NCI-H2029 (cell line): ENCODE data around the gene AAK1.
"Not testable (repeated sequence)": the region's sequence is repeated elsewhere in the genome, so short reads cannot be mapped to it uniquely, and the experiment has no call there.

Experiments
- DNase-seq: peaks from one replicate; lab custom pipeline; 2025; lab: John Stamatoyannopoulos, UW

AAK1 gene

GRCh38 chr2:69597843-69598610, 45.5 kb downstream of the AAK1 start:
- no peak for DNase-seq

- DNase-seq, result no peak
Measured at GRCh38 chr2:69597105-69597504, 46.4 kb downstream of the AAK1 start.

- DNase-seq, result no peak
Measured at GRCh38 chr2:69594341-69594740, 49.2 kb downstream of the AAK1 start.

GRCh38 chr2:69592511-69592910, 51.0 kb downstream of the AAK1 start:
- no peak for DNase-seq

- DNase-seq, result no peak
Measured at GRCh38 chr2:69589973-69590652, 53.4 kb downstream of the AAK1 start.

- no peak for DNase-seq
Measured at GRCh38 chr2:69588945-69589344, 54.6 kb downstream of the AAK1 start.

- no peak for DNase-seq
Measured at GRCh38 chr2:69588403-69588802, 55.1 kb downstream of the AAK1 start.

GRCh38 chr2:69585855-69586555, 57.5 kb downstream of the AAK1 start:
- DNase-seq, result no peak

- DNase-seq, result no peak
Measured at GRCh38 chr2:69584127-69584889, 59.2 kb downstream of the AAK1 start.

GRCh38 chr2:69583321-69583833, 60.2 kb downstream of the AAK1 start:
- DNase-seq, result no peak

- no peak for DNase-seq
Measured at GRCh38 chr2:69582582-69583176, 60.9 kb downstream of the AAK1 start.

GRCh38 chr2:69581774-69582581, 61.6 kb downstream of the AAK1 start:
- DNase-seq, result no peak

GRCh38 chr2:69580486-69580885, 63.1 kb downstream of the AAK1 start:
- no peak for DNase-seq

GRCh38 chr2:69579536-69579935, 64.0 kb downstream of the AAK1 start:
- DNase-seq, result no peak

- DNase-seq, result no peak
Measured at GRCh38 chr2:69578198-69578540, 65.4 kb downstream of the AAK1 start.

- DNase-seq, result no peak
Measured at GRCh38 chr2:69577467-69578197, 65.9 kb downstream of the AAK1 start.

GRCh38 chr2:69576880-69577279, 66.7 kb downstream of the AAK1 start:
- DNase-seq, result no peak

GRCh38 chr2:69575926-69576325, 67.6 kb downstream of the AAK1 start:
- no peak for DNase-seq

- not testable (repeated sequence) for DNase-seq
Measured at GRCh38 chr2:69575371-69575770, 68.2 kb downstream of the AAK1 start.

GRCh38 chr2:69572641-69573040, 70.9 kb downstream of the AAK1 start:
- DNase-seq, result no peak
